Hematopoietic multipotent progenitor cell treated with erythropoietin and hydrocortisone succinate and interleukin-3 and kit ligand, for 8 days (in vitro differentiated cells): ENCODE measurements around the gene CHRNB1.

Source experiments
- DNase-seq: peaks from one replicate; pipeline ENCODE4 v3.0.0-alpha.2; 2015

The CHRNB1 gene

DNA sequence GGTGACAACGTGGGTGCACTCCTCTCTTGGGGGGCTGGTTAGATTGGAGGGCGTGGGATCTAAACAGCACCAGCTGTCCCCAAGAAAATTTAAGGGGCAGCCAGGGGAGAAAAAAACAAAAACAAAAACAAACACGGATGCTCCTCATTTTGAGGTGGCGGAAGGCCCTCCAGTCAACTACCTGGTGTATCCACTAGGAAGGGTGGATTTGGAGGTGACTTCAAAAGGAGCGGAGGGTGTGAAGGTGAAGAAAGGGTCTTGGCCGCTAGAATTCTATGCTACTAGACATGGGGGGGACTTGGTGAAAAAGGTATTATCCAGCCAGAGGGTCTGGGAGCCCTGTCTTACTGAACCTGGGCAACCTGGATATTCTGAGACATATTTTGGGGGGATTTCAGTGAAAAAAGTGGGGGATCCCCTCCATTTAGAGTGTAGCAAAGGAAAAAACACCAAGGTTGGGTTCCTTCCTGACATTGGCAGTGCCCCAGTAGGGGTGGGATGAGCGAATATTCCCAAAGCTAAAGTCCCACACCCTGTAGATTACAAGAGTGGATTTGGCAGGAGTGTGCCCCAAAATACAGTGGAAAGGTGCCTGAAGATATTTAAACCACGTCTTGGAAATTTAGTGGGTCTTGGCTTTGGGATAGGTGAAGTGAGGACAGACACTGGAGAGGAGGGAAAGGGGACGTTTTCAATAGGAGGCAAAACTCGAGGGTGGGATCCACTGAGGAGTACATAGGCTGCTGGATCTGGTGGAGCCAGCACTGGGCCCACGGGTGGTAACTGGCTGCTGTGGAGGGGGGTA lies 6.0 kb upstream of the CHRNB1 start:
- DNase-seq, result no peak

DNA sequence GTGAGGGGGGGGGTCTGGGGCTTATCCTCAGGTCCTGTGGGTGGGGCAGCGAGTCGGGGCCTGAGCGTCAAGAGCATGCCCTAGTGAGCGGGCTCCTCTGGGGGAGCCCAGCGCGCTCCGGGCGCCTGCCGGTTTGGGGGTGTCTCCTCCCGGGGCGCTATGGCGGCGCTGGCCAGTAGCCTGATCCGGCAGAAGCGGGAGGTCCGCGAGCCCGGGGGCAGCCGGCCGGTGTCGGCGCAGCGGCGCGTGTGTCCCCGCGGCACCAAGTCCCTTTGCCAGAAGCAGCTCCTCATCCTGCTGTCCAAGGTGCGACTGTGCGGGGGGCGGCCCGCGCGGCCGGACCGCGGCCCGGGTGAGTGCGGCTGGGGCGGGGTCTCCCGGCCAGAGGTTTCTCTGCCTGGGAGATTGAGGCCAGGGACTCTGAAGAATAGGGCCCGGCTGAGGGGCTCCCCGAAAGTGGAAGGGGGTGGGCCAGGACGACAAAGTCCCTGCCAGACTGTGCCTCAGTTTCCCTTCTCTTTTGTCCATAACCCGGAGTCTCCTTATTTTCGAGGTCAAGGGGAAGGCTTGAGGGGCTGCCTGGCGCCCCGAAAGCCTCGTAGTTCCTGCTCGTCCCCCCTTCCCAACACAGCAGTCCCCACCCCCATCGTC lies 5.3 kb upstream of the CHRNB1 start, which contains the start of gene FGF11:
Gene FGF11 (plus strand): TSS at position 51 of the 651 bp plus-strand sequence. CDS start 109 bp downstream, at position 160.
- no peak for DNase-seq

- peak; percentile 21 for DNase-seq
Measured at GRCh38 chr17:7440113-7440833, 4.6 kb upstream of the CHRNB1 start.

GRCh38 chr17:7440834-7441195 lies 4.0 kb upstream of the CHRNB1 start:
- no peak for DNase-seq

DNA sequence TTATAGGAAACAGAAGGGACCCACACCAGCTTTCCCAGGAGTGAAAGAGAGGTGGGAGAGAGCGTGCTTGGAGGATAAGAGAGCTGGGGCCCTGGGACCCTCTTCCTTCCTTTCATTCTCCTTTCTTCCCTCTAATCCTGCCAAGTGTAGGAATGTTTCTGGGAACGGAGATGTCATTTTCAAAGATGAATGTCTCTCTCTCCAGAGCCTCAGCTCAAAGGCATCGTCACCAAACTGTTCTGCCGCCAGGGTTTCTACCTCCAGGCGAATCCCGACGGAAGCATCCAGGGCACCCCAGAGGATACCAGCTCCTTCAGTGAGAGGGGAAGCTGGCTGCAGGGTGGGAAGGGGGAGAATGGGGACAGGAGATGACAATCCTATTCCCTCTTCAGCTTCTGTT lies 3.6 kb upstream of the CHRNB1 start:
- no peak for DNase-seq

DNA sequence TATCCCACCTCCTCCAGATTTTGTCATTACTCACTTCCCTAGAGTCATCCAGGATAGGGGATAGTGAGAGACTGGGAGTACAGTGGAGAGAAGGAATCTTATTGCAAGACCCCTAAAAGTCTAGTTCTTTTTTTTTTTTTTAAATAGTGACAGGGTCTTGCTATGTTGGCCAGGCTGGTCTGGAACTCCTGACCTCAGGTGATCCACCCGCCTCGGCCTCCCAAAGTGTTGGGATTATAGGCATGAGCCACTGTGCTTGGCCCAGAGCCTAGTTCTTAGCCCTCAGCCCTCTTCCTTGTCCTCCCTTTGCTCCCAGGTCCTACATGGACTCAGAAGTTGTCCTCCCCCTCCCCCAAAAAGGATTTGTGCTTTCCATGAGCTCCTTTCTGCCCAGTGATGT lies 2.7 kb upstream of the CHRNB1 start:
- no peak for DNase-seq

DNA sequence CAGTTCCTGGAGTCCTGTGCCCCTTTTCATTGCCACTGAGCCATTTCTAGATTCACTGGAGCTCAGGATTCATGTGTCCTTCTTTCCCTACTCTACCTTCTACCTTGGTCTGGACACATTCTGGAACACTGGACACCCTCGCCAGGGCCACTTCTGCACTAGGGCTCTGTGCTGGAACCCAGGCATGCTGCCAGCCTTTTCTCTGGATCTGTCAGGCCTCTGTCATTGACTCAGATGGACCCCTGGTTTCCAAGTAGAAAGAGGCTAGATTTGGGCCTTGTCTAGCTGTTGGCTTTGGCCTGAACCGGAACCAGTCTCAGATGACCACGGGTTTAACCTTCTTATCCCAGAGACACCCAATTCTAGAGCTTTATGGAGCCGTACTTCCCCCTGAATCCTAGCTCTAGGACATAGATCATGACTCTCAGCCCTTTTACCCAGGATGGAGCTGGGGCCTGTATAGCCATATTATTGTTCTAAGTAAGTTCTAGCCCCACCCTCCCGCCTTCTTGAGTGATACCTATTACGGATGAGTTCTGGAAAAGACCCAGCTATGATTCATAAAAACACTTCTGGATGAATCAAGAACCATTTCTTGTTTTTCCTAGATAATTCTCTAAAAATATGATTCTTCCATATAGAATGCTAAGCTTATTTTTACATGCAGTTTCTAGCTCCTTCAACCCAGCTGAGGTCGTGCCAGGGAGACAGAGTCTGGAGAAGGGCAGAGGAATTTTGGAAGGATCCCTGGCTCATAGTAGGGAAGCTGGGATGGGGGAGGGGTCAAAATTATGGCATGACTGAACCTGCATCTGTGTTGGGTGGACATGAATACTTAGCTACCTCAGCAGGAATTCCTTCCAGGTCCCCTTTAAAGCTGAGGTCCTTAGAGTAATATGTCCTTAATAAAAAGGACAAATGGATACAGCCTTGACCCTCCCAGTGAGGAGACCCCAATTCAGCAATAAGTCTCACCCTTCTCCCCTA lies 1.1 kb upstream of the CHRNB1 start:
- no peak for DNase-seq

DNA sequence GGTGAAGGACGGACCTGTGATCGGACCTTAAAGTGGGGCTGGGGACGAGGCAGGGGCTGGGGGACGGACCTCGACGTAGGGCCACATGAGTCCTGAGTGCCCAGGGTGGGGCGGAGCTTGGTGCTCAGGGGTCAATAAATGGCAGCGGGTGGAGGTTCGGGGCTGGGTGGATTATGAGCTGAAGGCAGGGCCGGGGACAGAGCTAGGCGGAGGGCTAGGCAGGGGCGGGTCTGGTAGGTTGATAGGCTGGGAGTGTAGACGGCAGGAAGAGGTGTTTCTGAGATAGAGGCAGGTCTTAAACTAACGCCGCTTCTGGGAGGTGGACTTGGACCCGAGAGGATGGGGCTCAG lies 733 bp downstream of the CHRNB1 start:
- DNase-seq, result peak; percentile 34

- no peak for DNase-seq
Measured at GRCh38 chr17:7448461-7448860, 3.6 kb downstream of the CHRNB1 start.

GRCh38 chr17:7459961-7460545 lies 15.2 kb downstream of the CHRNB1 start:
- DNase-seq, result no peak

DNA sequence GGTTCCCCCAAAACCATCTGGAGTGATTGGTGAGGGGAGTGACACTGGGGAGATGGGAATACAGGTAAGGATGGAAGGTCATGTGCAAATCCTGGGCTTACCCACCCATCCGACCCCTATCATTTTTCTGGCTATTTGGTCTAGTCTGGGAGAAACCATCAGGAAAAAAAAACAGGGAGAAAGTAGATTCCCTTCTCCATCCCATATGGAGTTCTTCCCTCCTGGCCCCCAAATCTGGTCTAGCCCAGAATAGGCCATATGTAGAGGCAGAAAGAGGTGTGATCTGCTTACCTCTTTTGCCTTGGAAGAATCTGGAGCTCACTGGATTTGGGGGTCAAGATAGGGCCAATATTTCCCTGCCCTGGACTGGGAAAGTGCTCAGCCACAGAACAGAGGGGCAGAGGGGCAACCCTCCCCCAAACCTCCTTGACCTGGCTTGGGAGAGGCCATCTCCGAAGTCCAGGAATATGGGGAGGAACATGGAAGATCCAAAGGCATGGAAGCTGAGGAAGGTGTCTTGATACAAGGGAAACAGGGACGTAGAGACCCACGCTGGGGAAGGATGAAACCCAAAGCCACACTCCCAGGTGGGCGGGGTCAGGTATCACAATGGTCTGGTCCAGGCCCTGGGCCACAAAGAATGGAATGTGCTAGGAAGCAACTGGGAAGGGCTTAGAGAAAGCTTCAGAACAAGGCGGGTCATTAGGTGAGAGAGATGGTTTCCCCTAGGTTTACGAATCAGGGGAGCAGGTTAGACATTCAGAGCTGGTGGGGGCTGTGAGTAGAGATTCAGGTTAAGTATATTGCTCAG lies 16.2 kb downstream of the CHRNB1 start:
- no peak for DNase-seq

- DNase-seq, result no peak
Measured at GRCh38 chr17:7462474-7463371, 17.9 kb downstream of the CHRNB1 start.

DNA sequence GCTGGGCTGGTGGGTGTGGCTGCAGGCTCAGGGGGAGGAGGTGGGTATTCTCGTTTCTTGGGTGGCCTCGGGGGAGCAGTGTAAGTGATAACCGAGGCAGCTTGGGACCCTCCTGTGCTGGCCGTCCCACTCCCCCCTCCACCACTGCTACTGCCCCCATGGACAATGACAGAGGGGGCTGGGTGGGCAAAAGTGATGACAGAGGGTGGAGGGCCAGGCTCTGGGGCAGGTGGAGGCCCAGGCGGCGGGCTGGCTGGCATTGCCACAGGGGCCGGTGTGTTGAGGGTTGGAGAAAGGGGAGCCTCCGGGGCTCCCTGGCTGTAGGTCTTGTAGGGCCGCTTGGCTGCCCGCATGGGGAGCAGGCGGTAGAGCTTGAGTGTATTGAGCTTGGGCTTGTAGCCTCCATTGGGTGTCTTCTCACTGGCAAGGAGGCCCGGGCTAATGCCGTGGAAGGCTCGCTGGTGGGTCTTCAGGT lies 18.5 kb downstream of the CHRNB1 start:
- no peak for DNase-seq

GRCh38 chr17:7464081-7464480 lies 19.2 kb downstream of the CHRNB1 start:
- no peak for DNase-seq

GRCh38 chr17:7465597-7466275 lies 20.9 kb downstream of the CHRNB1 start:
- no peak for DNase-seq

- DNase-seq, result no peak
Measured at GRCh38 chr17:7466318-7466638, 21.4 kb downstream of the CHRNB1 start.

DNA sequence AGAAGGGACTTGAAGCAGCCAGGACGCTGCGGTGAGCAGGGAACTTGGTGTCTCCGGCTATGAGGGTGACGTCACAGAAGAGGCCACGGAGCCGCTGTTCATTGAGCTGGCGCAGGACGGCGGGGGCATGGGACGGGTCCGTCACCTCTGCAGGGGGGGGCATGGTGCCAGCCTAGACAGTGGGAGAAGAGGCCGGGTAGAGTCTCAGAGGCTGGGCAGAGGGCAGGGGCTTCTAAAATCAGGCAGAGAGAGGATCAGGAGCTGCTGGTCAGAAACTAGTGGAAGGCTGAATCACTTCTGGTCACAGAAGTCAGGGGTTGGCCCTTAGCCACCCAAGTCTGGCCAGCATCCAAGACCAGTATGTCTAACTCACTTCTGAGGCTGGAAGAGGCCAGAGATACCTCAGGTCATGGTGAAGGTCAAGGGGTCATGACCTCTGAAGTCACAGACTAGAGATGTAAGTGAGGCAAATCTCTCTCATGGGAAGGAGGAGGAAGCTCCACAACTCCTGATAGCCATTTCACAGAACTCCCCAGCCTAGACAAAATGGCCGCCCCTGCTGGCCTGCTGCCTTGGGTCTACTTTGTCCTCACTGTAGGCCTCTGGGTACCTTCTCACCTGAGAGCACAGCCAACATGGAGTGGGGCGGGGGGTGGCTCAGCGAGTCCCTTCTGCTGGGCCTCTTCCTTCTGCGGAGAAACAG lies 21.9 kb downstream of the CHRNB1 start:
- peak; percentile 62 for DNase-seq

DNA sequence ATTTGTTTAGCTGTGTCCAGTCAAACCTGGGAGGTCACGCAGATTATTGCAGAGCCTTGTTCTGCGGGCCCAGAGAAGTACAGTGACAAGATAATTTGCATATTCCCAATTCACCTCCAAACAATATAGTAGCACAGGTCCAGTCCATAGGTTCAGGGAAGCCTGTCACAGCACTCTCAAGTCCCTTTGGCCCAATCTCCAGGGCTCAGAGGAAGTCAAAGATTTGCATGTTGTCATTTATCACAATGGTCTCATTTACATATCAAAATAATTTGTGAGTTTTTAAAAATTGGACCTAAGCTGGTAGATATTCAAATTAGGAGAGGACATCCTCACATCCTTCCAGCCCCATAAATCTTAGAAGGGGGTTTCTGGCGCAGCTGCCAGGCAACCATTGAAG lies 22.6 kb downstream of the CHRNB1 start:
- DNase-seq, result no peak

GRCh38 chr17:7468290-7468689 lies 23.4 kb downstream of the CHRNB1 start:
- no peak for DNase-seq
